ENCODE data around the gene EFNB3. TPM values are rescaled to one million over a fixed set of nuclear protein-coding genes. Genes with fewer than 3 reads are reported as not detected.
A peak's percentile ranks its signal among the peaks of the same experiment; 100 is the strongest.

Gene EFNB3
- total RNA-seq, 8 experiments from 2014 or later: 1.2 to 490 (median 20.6) TPM

DNA sequence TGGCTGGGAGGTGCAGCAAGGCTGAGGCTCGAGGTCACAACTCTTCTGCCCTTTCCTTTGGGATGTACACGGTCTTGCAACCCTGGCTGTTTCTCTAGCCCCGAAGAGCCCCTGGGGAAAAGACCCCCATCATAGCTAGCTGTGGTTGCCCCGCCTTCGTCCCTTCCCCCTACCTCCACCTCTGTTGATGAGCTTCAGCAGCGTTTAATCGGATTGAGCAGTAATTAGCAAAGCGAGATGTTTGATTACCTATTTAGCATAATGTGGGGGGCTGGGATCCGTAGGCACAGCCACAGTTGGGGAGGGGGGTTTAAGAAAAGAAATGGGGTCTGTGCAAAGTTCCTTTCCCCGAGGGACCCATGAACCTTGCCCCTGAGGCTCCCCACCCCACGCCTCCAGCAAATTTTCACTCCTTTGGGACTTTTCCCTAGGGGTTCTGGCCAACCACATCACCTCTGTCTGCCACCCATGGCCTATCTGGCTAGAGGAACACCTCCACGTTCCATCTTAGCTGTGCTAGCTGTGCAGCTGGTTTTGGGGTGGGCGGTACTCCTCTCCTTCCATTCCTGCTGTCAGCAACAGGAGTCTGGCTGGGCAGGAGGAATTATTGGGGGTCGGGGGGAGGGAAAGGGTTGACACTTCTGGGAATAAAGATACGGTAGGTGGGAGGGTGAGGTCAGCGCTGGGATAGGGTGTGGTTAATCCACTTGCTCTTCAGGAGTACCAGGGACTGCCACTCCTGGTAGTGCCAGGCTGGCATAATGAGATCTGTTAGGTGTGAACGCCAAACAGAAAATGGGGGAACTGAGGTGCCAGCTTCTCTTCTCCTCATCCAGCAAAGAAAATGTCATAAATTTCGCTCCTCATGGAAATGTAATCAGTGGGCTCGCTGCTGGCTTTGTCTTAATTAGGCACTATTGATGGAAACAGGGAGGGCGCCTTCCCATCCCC lies 11.2 kb downstream of the EFNB3 start:
- in situ Hi-C loops (cut with MboI; ENCODE audit: low pct_unique_long_range_greater_than_20kb in 2 of 9, low sequenced_read_pairs in 9 of 9, unreplicated experiment in 9 of 9): loop anchor here in 1 of 9 experiments (25.0 kb wide), 1 partner anchor 121 kb away; the partner anchor contains the start of gene KDM6B
- Histone ChIP-seq H3K4me3 (peak overlapping the region; percentile 48 to 65 (median 51)), H3K4me1 (replicated peaks in 1 of 2) (peaks cover 48 to 65% of the 10 kb centered on the region in 2 donors), H3K27ac (peak overlapping the region; percentile 73 to 83)
- WGBS, 10 experiments: 0 to 52% (median 17%) methylated on average over 1 to 6 of the region's 20 CpGs; no CpG with 5 or more reads in 6 of the 10 experiments
- ATAC-seq (replicated peaks in 6 of 8): no peak

DNA sequence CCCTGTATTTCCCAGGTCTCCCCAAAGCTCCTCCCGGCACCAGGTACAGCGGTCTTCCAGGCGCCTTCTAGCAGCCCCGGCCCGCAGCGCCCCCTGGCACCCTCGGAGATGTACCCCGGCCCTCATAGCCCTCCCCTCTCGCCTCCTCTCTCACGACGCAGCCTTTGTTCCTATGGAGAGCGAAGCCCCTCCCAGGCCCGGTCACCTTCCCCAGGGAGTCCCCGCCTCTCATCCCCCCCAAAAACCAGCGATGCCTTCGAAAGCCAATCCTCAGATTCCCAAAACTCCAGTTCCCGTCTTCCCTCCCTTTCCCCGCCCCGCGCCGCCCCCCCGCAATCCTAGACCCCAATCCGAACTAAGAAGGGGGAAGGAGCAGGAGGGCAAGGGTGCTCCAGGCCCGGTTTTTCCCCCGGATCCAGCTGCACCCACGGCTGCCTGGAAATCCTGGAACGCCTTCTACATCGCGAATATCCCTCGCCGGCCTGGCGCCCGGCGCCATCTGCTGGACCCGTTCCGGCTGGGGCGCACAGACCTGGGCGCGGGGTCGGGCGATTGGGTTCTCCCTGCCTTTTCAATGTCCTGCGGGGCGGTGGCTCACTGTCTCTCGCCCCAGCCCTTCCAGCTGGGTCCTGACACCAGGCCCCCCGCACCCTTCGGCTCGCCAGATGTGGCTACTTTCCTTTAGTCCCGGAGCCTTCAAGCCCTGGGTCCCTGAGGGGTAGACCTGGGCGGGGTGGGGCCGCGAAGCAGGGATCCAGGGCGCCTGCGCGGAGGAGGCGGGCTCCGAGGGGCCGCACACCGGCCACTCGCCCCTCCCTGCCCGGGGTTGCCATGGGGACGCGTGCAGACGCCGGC lies 12.1 kb downstream of the EFNB3 start, which contains the start of gene DNAH2:
TSS of gene DNAH2 (plus strand) at position 844 of the 855 bp plus-strand sequence. CDS start 1,991 bp downstream, outside the sequence.
- WGBS, 10 experiments: no CpG with 5 or more reads among the region's 64 CpGs
- Histone ChIP-seq H3K27ac (peak within 1 kb of the TSS; percentile 73 to 83), H3K4me1 (replicated peaks in 1 of 2) (peaks cover 39 to 56% of the 10 kb centered on the region in 2 donors), H3K4me3 (peak within 1 kb of the TSS; percentile 48 to 65 (median 51))
- in situ Hi-C loops (cut with MboI; ENCODE audit: low pct_unique_long_range_greater_than_20kb in 2 of 9, low sequenced_read_pairs in 9 of 9, unreplicated experiment in 9 of 9): loop anchor here in 1 of 9 experiments (25.0 kb wide), 1 partner anchor 120 kb away; the partner anchor contains the start of gene KDM6B
- peak; percentile 76 to 92 (median 82) for ATAC-seq (replicated peaks in 6 of 8)

DNA sequence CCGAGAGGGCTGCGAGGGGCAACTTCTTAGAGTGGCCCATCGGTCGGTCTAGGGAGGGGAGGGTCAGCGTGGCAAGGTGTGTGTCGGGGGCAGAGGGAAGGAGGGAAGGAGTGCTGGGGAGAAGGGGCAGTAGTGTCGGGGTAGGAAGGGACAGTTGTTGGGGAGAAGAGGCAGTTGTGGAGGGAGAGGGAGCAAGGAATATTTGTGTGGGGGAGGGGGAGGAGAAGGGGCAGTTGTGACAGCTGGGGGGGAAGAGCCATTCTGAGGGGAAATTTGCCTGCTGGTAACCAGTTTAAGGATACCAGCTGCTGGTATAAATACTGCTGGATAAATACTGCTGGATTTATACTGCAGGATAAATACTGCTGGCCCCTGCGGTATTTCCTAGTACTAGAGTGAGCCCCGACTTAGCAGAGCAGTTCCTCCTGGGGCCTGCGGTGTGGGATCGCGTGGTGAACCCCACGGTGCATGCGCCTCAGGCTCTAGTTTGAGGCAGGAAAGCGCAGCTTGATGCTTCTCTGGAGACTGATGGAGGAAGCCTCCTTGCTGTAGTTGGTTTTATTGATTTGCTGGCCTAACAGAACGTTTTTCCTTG lies 12.9 kb downstream of the EFNB3 start:
- Histone ChIP-seq H3K4me3 (peak overlapping the region; percentile 48 to 65 (median 51)), H3K27ac (no peak overlapping the region), H3K4me1 (replicated peaks in 1 of 2) (peaks cover 31 to 48% of the 10 kb centered on the region in 2 donors)
- WGBS, 10 experiments: 9 to 24% (median 17%) methylated on average over 1 to 7 of the region's 16 CpGs; no CpG with 5 or more reads in 3 of the 10 experiments
- in situ Hi-C loops (cut with MboI; ENCODE audit: low pct_unique_long_range_greater_than_20kb in 2 of 9, low sequenced_read_pairs in 9 of 9, unreplicated experiment in 9 of 9): loop anchor here in 1 of 9 experiments (25.0 kb wide), 1 partner anchor 119 kb away; the partner anchor contains the start of gene KDM6B
- peak in 4 of 8 experiments; percentile 4 to 16 (median 9) for ATAC-seq (replicated peaks in 6 of 8)

DNA sequence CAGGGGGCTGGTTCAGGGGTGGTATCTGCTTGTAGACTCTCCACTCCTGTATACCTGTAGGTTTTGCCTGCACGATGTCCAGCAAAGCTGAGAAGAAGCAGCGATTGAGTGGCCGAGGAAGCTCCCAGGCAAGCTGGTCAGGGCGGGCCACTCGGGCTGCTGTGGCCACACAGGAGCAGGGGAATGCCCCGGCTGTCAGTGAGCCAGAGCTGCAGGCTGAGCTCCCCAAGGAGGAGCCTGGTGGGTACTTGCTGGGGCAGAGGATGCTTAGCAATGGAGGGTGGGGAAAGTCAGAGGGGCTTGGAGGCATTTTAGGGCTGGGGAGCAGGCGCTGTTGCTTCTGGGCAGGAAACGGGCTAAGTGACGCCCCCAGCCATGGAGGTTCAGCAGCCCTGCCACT lies 14.7 kb downstream of the EFNB3 start:
- in situ Hi-C loops (cut with MboI; ENCODE audit: low pct_unique_long_range_greater_than_20kb in 2 of 9, low sequenced_read_pairs in 9 of 9, unreplicated experiment in 9 of 9): loop anchor here in 1 of 9 experiments (25.0 kb wide), 1 partner anchor 118 kb away; the partner anchor contains the start of gene KDM6B
- Histone ChIP-seq H3K4me3 (no peak overlapping the region), H3K4me1 (replicated peaks in 1 of 2) (peaks cover 27 to 38% of the 10 kb centered on the region in 2 donors), H3K27ac (no peak overlapping the region)
- ATAC-seq (replicated peaks in 6 of 8): no peak
- 38 to 83% (median 55%) methylated on average over 1 to 5 of the region's 9 CpGs; no CpG with 5 or more reads in 5 of the 10 experiments for WGBS, 10 experiments

DNA sequence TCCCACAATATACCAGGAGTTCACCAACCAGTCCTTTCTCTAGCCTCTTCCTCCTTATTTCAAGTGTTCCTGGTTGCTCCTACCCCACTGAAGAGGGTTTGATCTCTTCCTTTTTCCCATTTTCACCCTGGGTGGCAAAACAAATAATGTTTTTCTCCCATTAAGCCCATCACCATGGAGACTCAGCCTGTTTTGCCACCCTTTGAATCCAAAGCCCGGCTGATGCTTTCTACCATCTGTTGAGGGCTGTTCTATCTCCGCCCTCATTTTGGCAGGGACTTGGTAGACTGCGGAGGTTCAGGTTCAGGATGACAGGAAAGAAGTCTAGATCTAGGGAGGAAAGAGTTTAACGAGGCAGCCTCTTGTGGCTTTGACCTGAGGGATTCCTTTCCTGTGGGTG lies 15.1 kb downstream of the EFNB3 start:
- ATAC-seq (replicated peaks in 6 of 8): no peak
- Histone ChIP-seq H3K4me3 (no peak overlapping the region), H3K27ac (no peak overlapping the region), H3K4me1 (replicated peaks in 1 of 2) (peaks cover 22 to 34% of the 10 kb centered on the region in 2 donors)
- 0 to 55% (median 26%) methylated on average over 1 to 4 of the region's 4 CpGs; no CpG with 5 or more reads in 2 of the 10 experiments for WGBS, 10 experiments
- in situ Hi-C loops (cut with MboI; ENCODE audit: low pct_unique_long_range_greater_than_20kb in 2 of 9, low sequenced_read_pairs in 9 of 9, unreplicated experiment in 9 of 9): loop anchor here in 1 of 9 experiments (25.0 kb wide), 1 partner anchor 117 kb away; the partner anchor contains the start of gene KDM6B

DNA sequence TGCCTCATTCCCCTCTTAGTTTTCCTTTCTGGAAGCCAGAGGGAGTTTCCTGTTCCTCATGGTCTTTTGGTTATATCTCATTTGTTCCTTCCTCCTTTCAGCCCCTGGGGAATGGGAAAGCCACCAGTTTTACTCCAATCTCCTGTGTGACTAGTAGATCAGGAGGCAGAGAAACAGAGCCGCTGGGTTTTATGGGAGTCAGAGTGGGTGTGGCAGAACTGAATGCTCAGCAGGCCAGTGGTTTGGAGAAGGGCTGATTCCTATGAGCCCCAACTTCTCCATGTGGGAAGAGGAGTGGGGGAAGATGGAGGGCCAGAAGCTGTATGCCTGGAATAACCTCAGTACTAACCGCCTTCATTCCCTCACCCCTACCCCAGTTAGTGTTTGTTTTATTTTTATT lies 16.6 kb downstream of the EFNB3 start:
- WGBS, 10 experiments: 69 to 93% (median 80%) methylated on average over 1 to 2 of the region's 2 CpGs; no CpG with 5 or more reads in 5 of the 10 experiments
- H3K4me1 ChIP-seq (replicated peaks in 1 of 2): peaks cover 7 to 19% of the 10 kb centered on the region in 2 donors

DNA sequence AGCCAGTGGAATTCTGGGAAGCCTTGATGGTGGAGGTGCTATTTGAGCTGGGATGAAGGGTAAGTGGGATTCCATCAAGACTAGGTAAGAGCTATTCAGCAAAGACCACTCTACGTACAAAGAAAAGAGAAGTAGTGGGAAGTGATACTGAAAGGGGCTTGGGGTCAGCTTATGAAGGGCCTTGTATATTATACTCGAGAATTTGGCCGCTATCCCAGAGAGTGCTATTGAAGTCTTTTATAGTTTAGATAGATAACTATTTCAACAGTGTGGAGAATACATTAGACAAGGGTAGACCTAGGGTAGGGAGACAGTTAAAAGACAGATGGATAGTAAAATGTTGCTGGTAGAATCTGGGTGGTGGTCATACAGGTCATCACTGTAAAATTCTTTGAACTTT lies 22.9 kb downstream of the EFNB3 start:
- Histone ChIP-seq H3K27ac (no peak overlapping the region), H3K4me3 (no peak overlapping the region), H3K4me1 (replicated peaks in 1 of 2) (no peaks in the 10 kb centered on the region)
- in situ Hi-C loops (cut with MboI; ENCODE audit: low pct_unique_long_range_greater_than_20kb in 2 of 9, low sequenced_read_pairs in 9 of 9, unreplicated experiment in 9 of 9): loop anchor here in 1 of 9 experiments (25.0 kb wide), 1 partner anchor 259 kb away; no protein-coding TSS in a partner anchor
- WGBS, 10 experiments: 29 to 100% (median 92%) methylated on average over 1 to 3 of the region's 3 CpGs; no CpG with 5 or more reads in 1 of the 10 experiments
- ATAC-seq (replicated peaks in 6 of 8): peak in 1 of 8 experiments; percentile 18

More for the DNA sequence above, 16.6 kb downstream of the EFNB3 start:
- Histone ChIP-seq H3K4me3 (no peak overlapping the region), H3K27ac (no peak overlapping the region)
- in situ Hi-C loops (cut with MboI; ENCODE audit: low pct_unique_long_range_greater_than_20kb in 2 of 9, low sequenced_read_pairs in 9 of 9, unreplicated experiment in 9 of 9): loop anchor here in 1 of 9 experiments (25.0 kb wide), 1 partner anchor 116 kb away; the partner anchor contains the start of gene KDM6B
- no peak for ATAC-seq (replicated peaks in 6 of 8)

DNA sequence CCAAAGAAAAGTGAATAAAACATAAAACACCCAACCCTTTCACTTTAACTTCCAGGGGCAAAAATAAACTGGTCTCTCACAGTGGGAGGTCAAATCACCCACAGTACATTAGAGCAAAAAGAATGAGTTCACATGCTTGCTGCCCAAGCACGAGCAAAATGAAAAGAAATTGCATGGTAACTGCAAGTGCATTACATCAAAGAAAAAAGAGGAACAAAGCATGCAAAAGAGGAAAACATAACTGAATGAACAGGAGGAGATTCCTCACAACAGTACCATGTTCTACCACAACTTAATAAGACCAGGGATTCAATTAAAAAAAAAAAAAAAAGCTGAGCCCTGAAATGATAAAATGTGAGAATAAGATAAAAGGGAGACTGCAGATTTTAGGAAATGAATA lies 24.8 kb downstream of the EFNB3 start:
- no peaks in the 10 kb centered on the region for H3K4me1 ChIP-seq (replicated peaks in 1 of 2)
- H3K4me3 ChIP-seq: no peak overlapping the region
- H3K27ac ChIP-seq: no peak overlapping the region
- in situ Hi-C loops (cut with MboI; ENCODE audit: low pct_unique_long_range_greater_than_20kb in 2 of 9, low sequenced_read_pairs in 9 of 9, unreplicated experiment in 9 of 9): loop anchor here in 1 of 9 experiments (25.0 kb wide), 1 partner anchor 257 kb away; no protein-coding TSS in a partner anchor
- WGBS, 10 experiments: 0 to 44% (median 6%) methylated on average over 1 of the region's 1 CpG; no CpG with 5 or more reads in 2 of the 10 experiments
- ATAC-seq (replicated peaks in 6 of 8): peak in 2 of 8 experiments; percentile 35 to 76

DNA sequence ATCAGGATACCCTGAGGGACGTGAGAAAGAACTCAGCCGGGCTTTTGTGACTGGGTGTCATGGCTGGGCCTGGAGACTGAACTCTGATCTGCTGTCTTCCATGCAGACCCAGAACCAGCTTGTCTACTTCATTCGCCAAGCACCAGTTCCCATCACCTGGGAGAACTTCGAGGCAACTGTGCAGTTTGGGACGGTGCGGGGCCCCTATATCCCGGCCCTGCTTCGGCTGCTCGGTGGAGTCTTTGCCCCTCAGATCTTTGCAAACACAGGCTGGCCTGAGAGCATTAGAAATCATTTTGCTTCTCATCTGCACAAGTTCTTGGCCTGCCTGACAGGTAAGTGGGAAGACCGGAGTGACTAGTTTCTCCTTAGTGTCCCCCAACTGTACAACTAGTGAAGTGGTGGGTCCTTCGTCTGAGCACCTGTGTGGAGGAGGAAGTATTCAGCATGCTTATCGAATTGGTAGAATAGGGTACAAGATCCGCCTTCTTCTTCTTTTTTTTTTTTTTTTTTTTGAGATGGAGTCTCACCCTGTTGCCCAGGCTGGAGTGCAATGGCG lies 28.1 kb downstream of the EFNB3 start:
- Histone ChIP-seq H3K4me1 (replicated peaks in 1 of 2) (no peaks in the 10 kb centered on the region), H3K4me3 (no peak overlapping the region), H3K27ac (no peak overlapping the region)
- in situ Hi-C loops (cut with MboI; ENCODE audit: low pct_unique_long_range_greater_than_20kb in 2 of 9, low sequenced_read_pairs in 9 of 9, unreplicated experiment in 9 of 9): loop anchor here in 1 of 9 experiments (25.0 kb wide), 1 partner anchor 254 kb away; no protein-coding TSS in a partner anchor
- 70 to 95% (median 89%) methylated on average over 2 to 12 of the region's 14 CpGs; no CpG with 5 or more reads in 4 of the 10 experiments for WGBS, 10 experiments
- no peak for ATAC-seq (replicated peaks in 6 of 8)

DNA sequence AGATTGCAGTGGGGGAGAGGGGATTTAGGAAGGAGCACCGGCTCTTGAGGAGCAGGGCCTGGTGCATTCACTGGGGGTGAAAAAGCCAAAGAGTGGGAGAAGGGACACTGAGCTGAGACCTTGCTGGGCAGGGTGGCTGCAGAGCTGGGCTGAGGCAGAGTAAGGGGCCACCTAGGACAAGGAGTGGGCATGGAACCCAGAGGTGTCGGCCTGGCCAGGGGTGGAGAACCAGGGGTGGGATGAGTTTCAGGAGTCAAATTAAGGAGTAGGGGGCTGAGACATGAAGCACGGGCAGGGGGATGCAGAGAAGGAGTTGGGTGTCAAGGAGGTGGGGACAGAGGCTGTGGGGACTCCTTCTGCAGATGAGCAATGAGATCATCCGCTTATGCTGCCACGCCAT lies 32.6 kb downstream of the EFNB3 start:
- ATAC-seq (replicated peaks in 6 of 8): no peak
- Histone ChIP-seq H3K4me3 (no peak overlapping the region), H3K27ac (no peak overlapping the region), H3K4me1 (replicated peaks in 1 of 2) (no peaks in the 10 kb centered on the region)
- in situ Hi-C loops (cut with MboI; ENCODE audit: low pct_unique_long_range_greater_than_20kb in 2 of 9, low sequenced_read_pairs in 9 of 9, unreplicated experiment in 9 of 9): loop anchor here in 1 of 9 experiments (25.0 kb wide), 1 partner anchor 250 kb away; no protein-coding TSS in a partner anchor
- WGBS, 10 experiments: 0 to 100% (median 61%) methylated on average over 1 to 4 of the region's 5 CpGs; no CpG with 5 or more reads in 4 of the 10 experiments

DNA sequence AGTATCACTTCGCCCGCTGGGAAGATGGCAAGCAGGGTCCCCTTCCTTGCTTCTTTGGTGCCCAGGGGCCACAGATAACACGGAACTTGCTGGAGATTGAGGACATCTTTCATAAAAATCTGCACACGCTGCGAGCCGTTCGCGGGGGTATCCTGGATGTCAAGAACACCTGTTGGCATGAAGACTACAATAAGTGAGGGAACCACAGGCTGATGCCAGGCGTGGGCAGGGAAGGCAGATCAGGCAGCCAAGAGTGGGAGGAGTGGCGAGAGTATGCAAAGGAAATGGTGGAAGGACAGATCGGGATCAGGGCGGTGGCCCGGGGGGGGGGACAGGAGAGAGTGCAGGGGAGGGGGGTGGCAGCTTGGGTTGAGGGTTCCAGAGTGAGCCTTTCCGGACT lies 34.7 kb downstream of the EFNB3 start:
- in situ Hi-C loops (cut with MboI; ENCODE audit: low pct_unique_long_range_greater_than_20kb in 2 of 9, low sequenced_read_pairs in 9 of 9, unreplicated experiment in 9 of 9): loop anchor here in 1 of 9 experiments (25.0 kb wide), 1 partner anchor 248 kb away; no protein-coding TSS in a partner anchor
- no peak for ATAC-seq (replicated peaks in 6 of 8)

More for the DNA sequence above, 34.7 kb downstream of the EFNB3 start:
- 64 to 89% (median 74%) methylated on average over 2 to 8 of the region's 14 CpGs; no CpG with 5 or more reads in 4 of the 10 experiments for WGBS, 10 experiments
- Histone ChIP-seq H3K27ac (no peak overlapping the region), H3K4me1 (replicated peaks in 1 of 2) (no peaks in the 10 kb centered on the region), H3K4me3 (no peak overlapping the region)
